UCSD-AML1 (cell line): ENCODE measurements around the gene MEAK7.
A peak's percentile ranks its signal among the peaks of the same experiment; 100 is the strongest.
"Not testable (repeated sequence)": the region's sequence is repeated elsewhere in the genome, so short reads cannot be mapped to it uniquely, and the experiment has no call there.

Experiments
- DNase-seq: peaks from one replicate; lab custom pipeline; 2025; ENCODE audit not compliant: unreplicated experiment; lab: John Stamatoyannopoulos, UW

Gene MEAK7

GRCh38 chr16:84532855-84533486 is 28.5 kb upstream of the MEAK7 start:
- DNase-seq, result peak; percentile 36

GRCh38 chr16:84532291-84532724 is 27.8 kb upstream of the MEAK7 start:
- DNase-seq, result peak; percentile 84

GRCh38 chr16:84531671-84532111 is 27.2 kb upstream of the MEAK7 start:
- peak; percentile 34 for DNase-seq

- no peak for DNase-seq
These were observed 26.1 kb upstream of the MEAK7 start for GRCh38 chr16:84530590-84530989.

- no peak for DNase-seq
These were observed 25.1 kb upstream of the MEAK7 start for GRCh38 chr16:84529607-84530006.

GRCh38 chr16:84528322-84528721 is 23.9 kb upstream of the MEAK7 start:
- no peak for DNase-seq

GRCh38 chr16:84527532-84528269 is 23.2 kb upstream of the MEAK7 start:
- peak; percentile 36 for DNase-seq

GRCh38 chr16:84526794-84527531 is 22.5 kb upstream of the MEAK7 start:
- DNase-seq, result peak; percentile 59

- DNase-seq, result not testable (repeated sequence)
These were observed 20.6 kb upstream of the MEAK7 start for GRCh38 chr16:84524941-84525581.

- no peak for DNase-seq
These were observed 20.0 kb upstream of the MEAK7 start for GRCh38 chr16:84524346-84524920.

- DNase-seq, result no peak
These were observed 17.0 kb upstream of the MEAK7 start for GRCh38 chr16:84521497-84521770.

- no peak for DNase-seq
These were observed 16.5 kb upstream of the MEAK7 start for GRCh38 chr16:84520725-84521496.

GRCh38 chr16:84519855-84520254 is 15.4 kb upstream of the MEAK7 start:
- no peak for DNase-seq

- no peak for DNase-seq
These were observed 14.4 kb upstream of the MEAK7 start for GRCh38 chr16:84518804-84519341.

GRCh38 chr16:84518220-84518619 is 13.8 kb upstream of the MEAK7 start:
- DNase-seq, result not testable (repeated sequence)

GRCh38 chr16:84517366-84517765 is 12.9 kb upstream of the MEAK7 start:
- no peak for DNase-seq

- DNase-seq, result peak; percentile 35
These were observed 10.7 kb upstream of the MEAK7 start for GRCh38 chr16:84514874-84515835.

- no peak for DNase-seq
These were observed 9.9 kb upstream of the MEAK7 start for GRCh38 chr16:84514295-84514873.

- no peak for DNase-seq
These were observed 9.2 kb upstream of the MEAK7 start for GRCh38 chr16:84513666-84514065.
